ENCODE data around the gene CHMP2A.
A peak's percentile ranks its signal among the peaks of the same experiment; 100 is the strongest.
"Not testable (repeated sequence)": the region's sequence is repeated elsewhere in the genome, so short reads cannot be mapped to it uniquely, and the experiment has no call there.

Gene CHMP2A

DNA sequence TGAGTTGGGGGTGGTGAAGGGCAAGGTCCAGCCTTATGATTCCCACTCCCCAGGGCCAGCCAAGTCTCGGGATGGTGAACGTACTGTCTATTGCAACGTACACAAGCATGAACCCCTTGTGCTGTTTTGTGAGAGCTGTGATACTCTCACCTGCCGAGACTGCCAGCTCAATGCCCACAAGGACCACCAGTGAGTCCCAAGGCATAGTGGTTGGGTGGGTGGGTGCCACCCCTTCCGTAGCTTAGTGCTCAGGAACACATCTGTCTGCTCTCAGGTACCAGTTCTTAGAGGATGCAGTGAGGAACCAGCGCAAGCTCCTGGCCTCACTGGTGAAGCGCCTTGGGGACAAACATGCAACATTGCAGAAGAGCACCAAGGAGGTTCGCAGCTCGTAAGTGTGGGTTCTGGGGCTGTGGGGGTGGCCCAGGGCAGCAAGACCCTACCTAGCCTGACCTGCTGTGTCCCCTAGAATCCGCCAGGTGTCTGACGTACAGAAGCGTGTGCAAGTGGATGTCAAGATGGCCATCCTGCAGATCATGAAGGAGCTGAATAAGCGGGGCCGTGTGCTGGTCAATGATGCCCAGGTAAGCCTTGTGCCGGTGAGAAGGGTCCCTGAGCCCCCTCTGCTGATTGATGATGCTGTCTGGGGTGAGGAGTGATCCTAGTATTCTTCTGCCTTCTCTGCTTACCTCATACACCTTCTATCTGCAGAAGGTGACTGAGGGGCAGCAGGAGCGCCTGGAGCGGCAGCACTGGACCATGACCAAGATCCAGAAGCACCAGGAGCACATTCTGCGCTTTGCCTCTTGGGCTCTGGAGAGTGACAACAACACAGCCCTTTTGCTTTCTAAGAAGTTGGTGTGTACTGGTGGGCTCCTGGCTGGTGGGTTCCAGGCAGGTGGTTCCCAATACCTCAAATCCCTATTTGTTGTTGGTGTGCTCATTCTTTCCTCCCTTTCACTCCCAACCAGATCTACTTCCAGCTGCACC is 7.3 kb downstream of the CHMP2A start:
- Histone ChIP-seq H3K27me3 (ENCODE audit: control insufficient read depth in 5 of 5, insufficient read depth in 4 of 5, low read length in 5 of 5) (no peaks in the 10 kb centered on the region), H3K36me3 (ENCODE audit: control insufficient read depth in 5 of 5, insufficient read depth in 5 of 5, low read length in 5 of 5) (peaks cover 0 to 69% (median 60%) of the 10 kb centered on the region in 5 donors), H3K9me3 (ENCODE audit: control insufficient read depth in 5 of 5, low read length in 5 of 5) (no peaks in the 10 kb centered on the region), H3K27ac (ENCODE audit: low read depth, low read length) (no peak overlapping the region), H3K9ac (ENCODE audit: low read length in 5 of 5) (no peak overlapping the region), H3K4me3 (ENCODE audit: low read depth in 1 of 5, low read length in 5 of 5) (peak overlapping the region in 1 of 5 donors; percentile 24), H3K4me1 (ENCODE audit: control insufficient read depth in 5 of 5, insufficient read depth in 5 of 5, low read length in 5 of 5) (peaks cover 11 to 32% (median 25%) of the 10 kb centered on the region in 5 donors)

DNA sequence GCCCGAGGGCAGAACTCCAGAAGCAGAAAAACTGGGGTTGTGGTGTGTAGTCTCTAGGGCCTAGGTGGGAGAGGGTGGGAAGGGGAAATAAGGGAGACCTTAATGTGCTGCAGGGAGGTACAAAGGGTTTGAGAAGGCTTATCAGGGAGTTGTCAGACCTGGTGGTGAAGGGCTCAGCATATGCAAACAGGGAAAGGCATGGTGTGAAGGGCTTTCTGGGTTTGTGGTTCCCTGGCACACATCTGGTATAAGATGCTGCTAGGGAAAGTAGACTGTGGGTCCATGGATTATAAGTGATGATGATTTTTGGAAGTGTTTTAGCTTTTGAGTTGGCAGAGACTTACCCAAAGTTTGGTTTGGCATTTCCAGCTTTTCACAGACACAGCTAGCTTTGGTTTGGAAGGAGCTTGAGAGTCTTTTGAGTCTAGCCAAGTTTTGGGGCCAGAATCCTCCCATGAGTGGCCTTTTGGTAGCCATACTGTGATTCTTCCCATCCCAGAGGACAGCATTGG is 8.8 kb downstream of the CHMP2A start:
- Histone ChIP-seq H3K27ac (ENCODE audit: low read depth, low read length) (peak overlapping the region; percentile 37), H3K9ac (ENCODE audit: low read length in 5 of 5) (peak overlapping the region in 4 of 5 donors; percentile 70 to 93 (median 86)), H3K4me3 (ENCODE audit: low read depth in 1 of 5, low read length in 5 of 5) (peak overlapping the region; percentile 76 to 86 (median 84)), H3K9me3 (ENCODE audit: control insufficient read depth in 5 of 5, low read length in 5 of 5) (no peaks in the 10 kb centered on the region), H3K36me3 (ENCODE audit: control insufficient read depth in 5 of 5, insufficient read depth in 5 of 5, low read length in 5 of 5) (peaks cover 0 to 53% (median 44%) of the 10 kb centered on the region in 5 donors), H3K4me1 (ENCODE audit: control insufficient read depth in 5 of 5, insufficient read depth in 5 of 5, low read length in 5 of 5) (peaks cover 11 to 32% (median 25%) of the 10 kb centered on the region in 5 donors), H3K27me3 (ENCODE audit: control insufficient read depth in 5 of 5, insufficient read depth in 4 of 5, low read length in 5 of 5) (no peaks in the 10 kb centered on the region)

DNA sequence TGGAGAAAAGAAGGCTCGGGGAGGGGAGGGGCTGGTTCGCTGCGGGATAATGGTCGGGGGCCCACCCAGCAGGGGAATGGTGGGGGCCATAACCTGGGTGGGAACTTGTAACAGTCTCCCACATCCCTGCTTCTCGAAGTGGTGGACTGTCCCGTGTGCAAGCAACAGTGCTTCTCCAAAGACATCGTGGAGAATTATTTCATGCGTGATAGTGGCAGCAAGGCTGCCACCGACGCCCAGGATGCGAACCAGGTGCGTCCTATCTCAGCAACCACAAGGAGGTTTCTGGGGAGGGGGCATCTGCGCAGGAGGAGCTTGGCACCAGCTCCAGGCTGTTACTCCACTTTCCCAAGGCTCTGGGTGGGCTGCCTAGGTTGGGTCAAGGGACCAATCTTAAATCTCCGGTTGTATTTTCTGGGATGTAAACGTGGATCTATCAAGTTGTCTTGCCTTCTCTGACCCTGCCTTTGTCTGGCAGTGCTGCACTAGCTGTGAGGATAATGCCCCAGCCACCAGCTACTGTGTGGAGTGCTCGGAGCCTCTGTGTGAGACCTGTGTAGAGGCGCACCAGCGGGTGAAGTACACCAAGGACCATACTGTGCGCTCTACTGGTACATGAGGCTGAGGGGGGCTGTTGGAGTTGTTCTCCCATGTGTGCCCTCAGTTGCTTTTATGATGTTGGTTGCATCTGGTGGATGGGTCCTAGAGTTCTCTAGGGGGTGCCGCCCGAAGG is 9.5 kb downstream of the CHMP2A start:
- Histone ChIP-seq H3K27ac (ENCODE audit: low read depth, low read length) (peak overlapping the region; percentile 37), H3K36me3 (ENCODE audit: control insufficient read depth in 5 of 5, insufficient read depth in 5 of 5, low read length in 5 of 5) (peaks cover 0 to 47% (median 38%) of the 10 kb centered on the region in 5 donors), H3K4me3 (ENCODE audit: low read depth in 1 of 5, low read length in 5 of 5) (peak overlapping the region; percentile 76 to 86 (median 84)), H3K27me3 (ENCODE audit: control insufficient read depth in 5 of 5, insufficient read depth in 4 of 5, low read length in 5 of 5) (no peaks in the 10 kb centered on the region), H3K4me1 (ENCODE audit: control insufficient read depth in 5 of 5, insufficient read depth in 5 of 5, low read length in 5 of 5) (peaks cover 11 to 32% (median 25%) of the 10 kb centered on the region in 5 donors), H3K9ac (ENCODE audit: low read length in 5 of 5) (peak overlapping the region; percentile 70 to 93 (median 84)), H3K9me3 (ENCODE audit: control insufficient read depth in 5 of 5, low read length in 5 of 5) (no peaks in the 10 kb centered on the region)

DNA sequence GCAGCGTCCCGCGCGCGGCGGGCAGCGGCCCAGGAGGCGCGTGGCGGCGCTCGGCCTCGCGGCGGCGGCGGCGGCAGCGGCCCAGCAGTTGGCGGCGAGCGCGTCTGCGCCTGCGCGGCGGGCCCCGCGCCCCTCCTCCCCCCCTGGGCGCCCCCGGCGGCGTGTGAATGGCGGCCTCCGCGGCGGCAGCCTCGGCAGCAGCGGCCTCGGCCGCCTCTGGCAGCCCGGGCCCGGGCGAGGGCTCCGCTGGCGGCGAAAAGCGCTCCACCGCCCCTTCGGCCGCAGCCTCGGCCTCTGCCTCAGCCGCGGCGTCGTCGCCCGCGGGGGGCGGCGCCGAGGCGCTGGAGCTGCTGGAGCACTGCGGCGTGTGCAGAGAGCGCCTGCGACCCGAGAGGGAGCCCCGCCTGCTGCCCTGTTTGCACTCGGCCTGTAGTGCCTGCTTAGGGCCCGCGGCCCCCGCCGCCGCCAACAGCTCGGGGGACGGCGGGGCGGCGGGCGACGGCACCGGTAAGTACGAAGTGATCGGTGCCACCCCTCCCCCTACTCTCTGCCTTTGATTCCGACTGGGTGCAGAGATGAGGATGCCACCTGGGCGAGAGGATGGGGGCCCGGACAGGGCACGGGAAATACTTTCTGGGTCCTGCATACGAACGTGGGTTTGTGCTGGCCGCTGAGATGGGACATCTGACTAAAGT is 10.2 kb downstream of the CHMP2A start:
- Histone ChIP-seq H3K36me3 (ENCODE audit: control insufficient read depth in 5 of 5, insufficient read depth in 5 of 5, low read length in 5 of 5) (peaks cover 0 to 40% (median 31%) of the 10 kb centered on the region in 5 donors), H3K9ac (ENCODE audit: low read length in 5 of 5) (peak overlapping the region; percentile 70 to 93 (median 84)), H3K27me3 (ENCODE audit: control insufficient read depth in 5 of 5, insufficient read depth in 4 of 5, low read length in 5 of 5) (no peaks in the 10 kb centered on the region), H3K9me3 (ENCODE audit: control insufficient read depth in 5 of 5, low read length in 5 of 5) (no peaks in the 10 kb centered on the region), H3K4me3 (ENCODE audit: low read depth in 1 of 5, low read length in 5 of 5) (peak overlapping the region; percentile 76 to 86 (median 84)), H3K27ac (ENCODE audit: low read depth, low read length) (peak overlapping the region; percentile 37), H3K4me1 (ENCODE audit: control insufficient read depth in 5 of 5, insufficient read depth in 5 of 5, low read length in 5 of 5) (peaks cover 11 to 32% (median 25%) of the 10 kb centered on the region in 5 donors)

DNA sequence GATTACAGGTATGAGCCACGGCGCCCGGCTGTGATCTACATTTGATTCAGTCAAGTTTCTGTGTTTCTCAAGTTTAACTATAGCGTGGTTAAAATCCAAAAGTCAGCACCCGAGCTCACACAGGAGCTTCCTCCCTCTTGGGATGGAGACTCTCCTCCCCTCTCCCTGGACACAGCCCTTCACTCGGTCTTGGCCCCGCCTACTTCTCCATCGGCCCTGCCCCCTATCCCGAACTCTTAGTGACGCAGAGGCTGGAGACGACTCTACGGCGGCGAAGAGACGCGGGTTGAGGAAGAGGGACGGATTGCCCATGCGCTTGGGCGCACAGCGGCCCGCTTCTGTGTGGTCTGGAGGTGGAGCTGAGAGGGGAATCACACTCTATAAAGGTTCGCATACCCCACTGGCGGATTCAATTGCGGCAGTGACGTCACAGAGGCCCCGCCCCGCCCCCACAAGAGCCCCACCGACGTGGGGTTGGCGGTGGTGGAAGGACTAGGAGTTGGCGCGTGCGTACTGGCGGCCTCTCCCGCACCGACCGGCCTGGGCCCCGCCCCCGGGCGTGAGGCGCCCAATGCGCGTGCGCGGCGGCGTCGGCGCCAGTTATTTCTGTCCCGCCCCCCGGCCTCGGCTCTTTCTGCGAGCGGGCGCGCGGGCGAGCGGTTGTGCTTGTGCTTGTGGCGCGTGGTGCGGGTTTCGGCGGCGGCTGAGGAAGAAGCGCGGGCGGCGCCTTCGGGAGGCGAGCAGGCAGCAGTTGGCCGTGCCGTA is 10.9 kb downstream of the CHMP2A start, which contains the start of gene TRIM28:
Gene TRIM28 (plus strand): TSS at position 239 of the 765 bp plus-strand sequence. CDS start 694 bp downstream, outside the sequence.
- peaks cover 0 to 32% (median 24%) of the 10 kb centered on the region in 5 donors for H3K36me3 ChIP-seq (ENCODE audit: control insufficient read depth in 5 of 5, insufficient read depth in 5 of 5, low read length in 5 of 5)
- peaks cover 11 to 32% (median 25%) of the 10 kb centered on the region in 5 donors for H3K4me1 ChIP-seq (ENCODE audit: control insufficient read depth in 5 of 5, insufficient read depth in 5 of 5, low read length in 5 of 5)
- H3K4me3 ChIP-seq (ENCODE audit: low read depth in 1 of 5, low read length in 5 of 5): peak within 1 kb of the TSS; percentile 54 to 86 (median 79)
- H3K27me3 ChIP-seq (ENCODE audit: control insufficient read depth in 5 of 5, insufficient read depth in 4 of 5, low read length in 5 of 5): peaks cover 0 to 4% (median 0%) of the 10 kb centered on the region in 5 donors
- H3K9me3 ChIP-seq (ENCODE audit: control insufficient read depth in 5 of 5, low read length in 5 of 5): no peaks in the 10 kb centered on the region
- peak within 1 kb of the TSS; percentile 90 for H3K27ac ChIP-seq (ENCODE audit: low read depth, low read length)
- peak within 1 kb of the TSS; percentile 76 to 93 (median 84) for H3K9ac ChIP-seq (ENCODE audit: low read length in 5 of 5)

DNA sequence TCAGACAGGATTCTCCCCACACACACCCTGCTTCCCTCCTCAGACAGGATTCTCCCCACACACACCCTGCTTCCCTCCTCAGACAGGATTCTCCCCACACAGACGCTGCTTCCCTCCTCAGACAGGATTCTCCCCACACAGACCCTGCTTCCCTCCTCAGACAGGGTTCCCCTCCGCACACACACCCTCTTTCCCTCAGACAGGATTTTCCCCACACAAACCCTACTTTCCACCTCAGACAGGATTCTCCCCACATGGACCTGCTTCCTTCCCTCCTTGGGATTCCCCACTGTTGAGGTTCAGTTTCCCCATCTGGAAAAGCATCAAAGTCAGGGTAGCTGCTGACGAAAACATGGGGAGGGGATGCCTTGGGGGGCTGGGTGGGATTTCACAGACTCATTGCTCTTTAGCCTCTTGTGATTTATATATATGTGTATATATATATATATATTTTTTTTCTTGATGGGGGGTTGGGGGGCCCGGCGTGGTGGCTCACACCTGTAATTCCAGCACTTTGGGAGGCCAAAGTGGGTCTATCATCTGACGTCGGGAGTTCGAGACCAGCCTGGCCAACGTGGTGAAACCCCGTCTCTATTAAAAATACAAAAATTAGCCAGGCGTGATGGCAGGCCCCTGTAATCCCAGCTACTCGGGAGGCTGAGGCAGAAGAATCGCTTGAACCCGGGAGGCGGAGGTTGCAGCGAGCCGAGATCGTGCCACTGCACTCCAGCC is 12.1 kb downstream of the CHMP2A start:
- H3K9ac ChIP-seq (ENCODE audit: low read length in 5 of 5); H3K9me3 ChIP-seq (ENCODE audit: control insufficient read depth in 5 of 5, low read length in 5 of 5); H3K27ac ChIP-seq (ENCODE audit: low read depth, low read length); H3K4me3 ChIP-seq (ENCODE audit: low read depth in 1 of 5, low read length in 5 of 5): not testable (repeated sequence)
- Histone ChIP-seq H3K4me1 (ENCODE audit: control insufficient read depth in 5 of 5, insufficient read depth in 5 of 5, low read length in 5 of 5) (peaks cover 11 to 43% (median 33%) of the 10 kb centered on the region in 5 donors), H3K27me3 (ENCODE audit: control insufficient read depth in 5 of 5, insufficient read depth in 4 of 5, low read length in 5 of 5) (peaks cover 5 to 13% (median 8%) of the 10 kb centered on the region in 5 donors), H3K36me3 (ENCODE audit: control insufficient read depth in 5 of 5, insufficient read depth in 5 of 5, low read length in 5 of 5) (peaks cover 0 to 20% (median 12%) of the 10 kb centered on the region in 5 donors)

GRCh38 chr19:58539169-58539559 is 15.7 kb downstream of the CHMP2A start:
- not testable (repeated sequence) for H3K4me3 ChIP-seq (ENCODE audit: low read depth in 1 of 5, low read length in 5 of 5)

GRCh38 chr19:58538257-58539168 is 16.4 kb downstream of the CHMP2A start:
- H3K27ac ChIP-seq (ENCODE audit: low read depth, low read length): no peak overlapping the region
- H3K9me3 ChIP-seq (ENCODE audit: control insufficient read depth in 5 of 5, low read length in 5 of 5): no peaks in the 10 kb centered on the region
- H3K27me3 ChIP-seq (ENCODE audit: control insufficient read depth in 5 of 5, insufficient read depth in 4 of 5, low read length in 5 of 5): peaks cover 7 to 19% (median 18%) of the 10 kb centered on the region in 5 donors
- H3K4me3 ChIP-seq (ENCODE audit: low read depth in 1 of 5, low read length in 5 of 5): peak overlapping the region in 2 of 5 donors; percentile 47 to 55
- peak overlapping the region in 3 of 5 donors; percentile 41 to 53 (median 51) for H3K9ac ChIP-seq (ENCODE audit: low read length in 5 of 5)
- H3K4me1 ChIP-seq (ENCODE audit: control insufficient read depth in 5 of 5, insufficient read depth in 5 of 5, low read length in 5 of 5): peaks cover 0 to 13% (median 8%) of the 10 kb centered on the region in 5 donors
- H3K36me3 ChIP-seq (ENCODE audit: control insufficient read depth in 5 of 5, insufficient read depth in 5 of 5, low read length in 5 of 5): no peaks in the 10 kb centered on the region

More at GRCh38 chr19:58539169-58539559, 15.7 kb downstream of the CHMP2A start:
- Histone ChIP-seq H3K4me1 (ENCODE audit: control insufficient read depth in 5 of 5, insufficient read depth in 5 of 5, low read length in 5 of 5) (peaks cover 0 to 16% (median 8%) of the 10 kb centered on the region in 5 donors), H3K27me3 (ENCODE audit: control insufficient read depth in 5 of 5, insufficient read depth in 4 of 5, low read length in 5 of 5) (peaks cover 7 to 19% (median 18%) of the 10 kb centered on the region in 5 donors)
- not testable (repeated sequence) for H3K9me3 ChIP-seq (ENCODE audit: control insufficient read depth in 5 of 5, low read length in 5 of 5); H3K27ac ChIP-seq (ENCODE audit: low read depth, low read length); H3K36me3 ChIP-seq (ENCODE audit: control insufficient read depth in 5 of 5, insufficient read depth in 5 of 5, low read length in 5 of 5); H3K9ac ChIP-seq (ENCODE audit: low read length in 5 of 5)

All from subcutaneous abdominal adipose tissue (tissue), 5 donors.